Stomach (tissue), 9 donors: ENCODE measurements around the gene DDX56. TPM values are rescaled to one million over a fixed set of nuclear protein-coding genes. Genes with fewer than 3 reads are reported as not detected.

Experiments used
- DNase-seq, 2 donors: peaks; one replicate each; pipeline versions ENCODE4 v3.0.0 to v3.0.0-alpha.2; 2013 to 2019
- H3K27ac ChIP-seq, 5 donors: fragments of 200-600 bp in 4 of 5; sonication (generic) in 4 of 5; one replicate each; pipeline ENCODE4 v1.5.1; 2013 to 2019; ENCODE audit warnings: mild to moderate bottlenecking in 1 of 5, moderate library complexity in 1 of 5
- H3K27me3 ChIP-seq, 3 donors: fragments of 200-600 bp; sonication (generic); one replicate each; pipeline ENCODE4 v1.5.1; 2017 to 2019; ENCODE audit warnings: mixed run types in 1 of 3
- H3K36me3 ChIP-seq, 4 donors: fragments of 200-600 bp; sonication (generic); 1 replicate in 3 of 4; 2 replicates in 1 of 4; pipeline ENCODE4 v1.5.1; 2016 to 2019
- H3K4me1 ChIP-seq, 4 donors: fragments of 200-600 bp; sonication (generic); one replicate each; pipeline ENCODE4 v1.5.1; 2016 to 2019
- H3K4me3 ChIP-seq, 4 donors: fragments of 200-600 bp; sonication (generic) in 3 of 4; one replicate each; pipeline ENCODE4 v1.5.1; 2016 to 2019; ENCODE audit warnings: mild to moderate bottlenecking in 1 of 4
- H3K9me3 ChIP-seq, 4 donors: fragments of 200-600 bp; sonication (generic); one replicate each; pipeline ENCODE4 v1.5.1; 2016 to 2019
- CTCF ChIP-seq, 7 experiments: fragments of 450-650 bp in 4 of 7; fragments of 200-600 bp in 3 of 7; sonication (generic) in 3 of 7; IDR thresholded peaks; one replicate each; pipeline ENCODE4 v1.5.1; 2016 to 2019; ENCODE audit warnings: antibody characterized with exemption in 7 of 7, control low read depth in 2 of 7, mild to moderate bottlenecking in 1 of 7
- EP300 ChIP-seq: sonication (generic); formaldehyde crosslinking; IDR thresholded peaks from one replicate; pipeline ENCODE4 v1.6.1; 2017; ENCODE audit warnings: antibody characterized with exemption
- POLR2A ChIP-seq, 4 donors: fragments of 450-650 bp; IDR thresholded peaks; one replicate each; pipeline ENCODE4 v1.6.1; 2016; ENCODE audit warnings: antibody characterized with exemption in 4 of 4, control low read depth in 2 of 4, mild to moderate bottlenecking in 1 of 4, moderate library complexity in 1 of 4
- POLR2AphosphoS5 ChIP-seq, 3 donors: sonication (generic); formaldehyde crosslinking; IDR thresholded peaks; one replicate each; pipeline ENCODE4 v1.6.1; 2016; ENCODE audit warnings: antibody characterized with exemption in 3 of 3
- WGBS, 5 donors: extraction: QIAGEN DNeasy Blood & Tissue Kit in 3 of 5; methylation state at CpG; one replicate each; pipeline versions ENCODE4 v1.1.5 to v1.1.7; 2013 to 2018; 5-methylcytosine and 5-hydroxymethylcytosine counted together
- intact Hi-C: fragments of 100-400 bp; cut with DNase I; formaldehyde crosslinking; loops from one replicate; pipeline ENCODE4 v1.15.1; 2023; ENCODE audit warnings: low total_unique reads
- polyA plus RNA-seq, 3 donors: library from polyadenylated mRNA; stranded (reverse); fragments of 200-250 nt; gene quantifications; one replicate each; pipeline ENCODE4 v1.2.3, GENCODE V29; 2013
- total RNA-seq, 5 donors: library from RNA; depleted of rRNA; stranded (reverse); fragments of >200 nt; gene quantifications; one replicate each; pipeline versions ENCODE4 v1.1.0 to v1.2.3, GENCODE V29; 2014 to 2016
- donor health status: healthy with polysubstance abuse.
- donor health status: Bipolar disorder and iron deficiency.
- donor health status: healthy.

The DDX56 gene
- total and polyA plus RNA-seq, 8 donors = 35.6 to 98.7 (median 55.2) TPM

GRCh38 chr7:44517175-44517574 is 56.5 kb downstream of the DDX56 start:
- H3K9me3 ChIP-seq = no peaks in the 10 kb centered on the region
- H3K36me3 ChIP-seq = peaks cover 0 to 10% (median 0%) of the 10 kb centered on the region in 4 donors
- H3K4me1 ChIP-seq = no peaks in the 10 kb centered on the region
- 87 to 94% (median 90%) methylated on average over 7 to 8 of the region's 8 CpGs for WGBS, 5 donors
- TF ChIP-seq EP300 (no peak), POLR2A (IDR thresholded peaks at IDR 0.05) (no peak), POLR2AphosphoS5 (IDR thresholded peaks at IDR 0.05) (no peak), CTCF (IDR thresholded peaks at IDR 0.05) (no peak)
- no peak overlapping the region for H3K4me3 ChIP-seq
- H3K27ac ChIP-seq = no peak overlapping the region
- no peak for DNase-seq
- no peaks in the 10 kb centered on the region for H3K27me3 ChIP-seq
- intact Hi-C loops = no loop called here

Other genes starting within 250 kb of the DDX56 start
- 1 to 10 TPM in 2 of 5 donors, under 1 TPM in 1, not detected in 2; 0.92 to 7.6 (median 4.6) TPM for gene CAMK2B, start 248.3 kb downstream of the DDX56 start, total RNA-seq
- 10 to 100 TPM in 1 of 3 donors, 1 to 10 TPM in 2; 2.9 to 28.4 (median 6.2) TPM for gene CAMK2B, start 248.3 kb downstream of the DDX56 start, polyA plus RNA-seq
- 100 to 1,000 TPM in 1 of 5 donors, 10 to 100 TPM in 4; 20.4 to 147 (median 52.7) TPM for gene NUDCD3, start 83.2 kb downstream of the DDX56 start, total RNA-seq
- 10 to 100 TPM; 12.9 to 20.2 (median 15.9) TPM for gene NUDCD3, start 83.2 kb downstream of the DDX56 start, polyA plus RNA-seq
- gene NPC1L1, start 32.6 kb downstream of the DDX56 start, total RNA-seq = 1 to 10 TPM in 3 of 5 donors, not detected in 2; 1.1 to 4.9 (median 1.6) TPM
- gene NPC1L1, start 32.6 kb downstream of the DDX56 start, polyA plus RNA-seq = under 1 TPM in 2 of 3 donors, not detected in 1; 0.12 to 0.20 TPM
- 100 to 1,000 TPM in 4 of 5 donors, 10 to 100 TPM in 1; 60.7 to 235 (median 111) TPM for gene TMED4, start 8.3 kb upstream of the DDX56 start, total RNA-seq
- 10 to 100 TPM; 13.4 to 36.1 (median 24.5) TPM for gene TMED4, start 8.3 kb upstream of the DDX56 start, polyA plus RNA-seq
- gene OGDH, start 32.7 kb upstream of the DDX56 start, total RNA-seq = 10 to 100 TPM; 21.6 to 92.0 (median 56.5) TPM
- 10 to 100 TPM; 19.8 to 31.8 (median 30.8) TPM for gene OGDH, start 32.7 kb upstream of the DDX56 start, polyA plus RNA-seq
- 100 to 1,000 TPM in 1 of 5 donors, 10 to 100 TPM in 4; 14.5 to 108 (median 45.1) TPM for gene ZMIZ2, start 174.9 kb upstream of the DDX56 start, total RNA-seq
- 10 to 100 TPM; 18.0 to 32.3 (median 26.8) TPM for gene ZMIZ2, start 174.9 kb upstream of the DDX56 start, polyA plus RNA-seq
- gene PPIA, start 222.8 kb upstream of the DDX56 start, total RNA-seq = 1,000 to 10,000 TPM in 1 of 5 donors, 100 to 1,000 TPM in 4; 218 to 1,275 (median 564) TPM
- gene PPIA, start 222.8 kb upstream of the DDX56 start, polyA plus RNA-seq = 1,000 to 10,000 TPM; 2,273 to 3,648 (median 2,820) TPM